Ovary (tissue), 9 donors: Measurements from ENCODE around the gene NR3C1. TPM values are rescaled to one million over a fixed set of nuclear protein-coding genes. Genes with fewer than 3 reads are reported as not detected.

Experiments
- DNase-seq, 5 donors: peaks; one replicate each; pipeline ENCODE4 v3.0.0-alpha.2; 2019 to 2020
- H3K27ac ChIP-seq, 2 donors: fragments of 200-600 bp; one replicate each; pipeline versions ENCODE4 v1.5.1 to v1.8.0; 2019 to 2022
- H3K27me3 ChIP-seq: fragments of 200-600 bp; one replicate; pipeline ENCODE4 v1.8.0; 2022
- H3K36me3 ChIP-seq: fragments of 200-600 bp; sonication (generic); one replicate; pipeline ENCODE4 v1.5.1; 2019
- H3K4me1 ChIP-seq: one replicate; pipeline ENCODE4 v1.8.1; 2013; ENCODE audit warnings: mild to moderate bottlenecking, moderate library complexity; ENCODE audit not compliant: insufficient read depth
- H3K4me3 ChIP-seq: fragments of 200-600 bp; sonication (generic); one replicate; pipeline ENCODE4 v1.5.1; 2017
- H3K9me3 ChIP-seq, 2 donors: fragments of 200-600 bp in 1 of 2; sonication (generic) in 1 of 2; one replicate each; pipeline versions ENCODE4 v1.5.1 to v1.8.1; 2013 to 2019; ENCODE audit warnings: mild to moderate bottlenecking in 1 of 2, moderate library complexity in 1 of 2
- EP300 ChIP-seq: sonication (generic); formaldehyde crosslinking; IDR thresholded peaks from one replicate; pipeline ENCODE4 v1.6.1; 2017; ENCODE audit warnings: antibody characterized with exemption
- POLR2A ChIP-seq: fragments of 450-650 bp; IDR thresholded peaks from one replicate; pipeline ENCODE4 v1.6.1; 2017; ENCODE audit warnings: antibody characterized with exemption, mild to moderate bottlenecking, moderate library complexity
- WGBS, 3 donors: extraction: QIAGEN DNeasy Blood & Tissue Kit in 1 of 3; methylation state at CpG; one replicate each; pipeline versions ENCODE4 v1.1.5 to v1.1.7; 2013 to 2017; 5-methylcytosine and 5-hydroxymethylcytosine counted together
- intact Hi-C, 4 donors: fragments of 100-400 bp; cut with DNase I; formaldehyde crosslinking; loops; one replicate each; pipeline versions ENCODE4 v1.11.0 to v1.15.1; 2022 to 2023
- polyA plus RNA-seq, 2 donors: library from polyadenylated mRNA; stranded (reverse); fragments of 200-250 nt in 1 of 2; fragments of 350-450 nt in 1 of 2; fragmentation: Illumina TruSeq in 1 of 2; extraction: RNeasy Lipid Tissue Mini Kit (QIAGEN cat#74804) in 1 of 2; gene quantifications; one replicate each; pipeline ENCODE4 v1.2.3, GENCODE V29; 2013 to 2014
- total RNA-seq, 7 donors: library from RNA; depleted of rRNA in 2 of 7; stranded (reverse); fragments of >200 nt in 2 of 7; fragmentation: NEBNext Ultra II Directional in 3 of 7; extraction: Animal tissue kit (Norgen Biotek cat#: 25700) in 3 of 7; gene quantifications; one replicate each; pipeline versions ENCODE4 v1.1.0 to v1.2.4, GENCODE V29; 2016 to 2023
- TF ChIP-seq, protein P1 (sequence below), 3 donors: fragments of 450-650 bp in 2 of 3; fragments of 200-600 bp in 1 of 3; IDR thresholded peaks; one replicate each; pipeline versions ENCODE4 v1.5.1 to v1.8.0; 2016 to 2022; ENCODE audit warnings: antibody characterized with exemption in 3 of 3, mild to moderate bottlenecking in 1 of 3
- donor health status: DM: no; HTN: no; CAD: no; lungs with moderate emphysema.
- donor health status: DM: no; HTN: no; CAD: no.
- donor health status: Bipolar disorder and iron deficiency.
- donor health status: DM: yes; HTN: yes; CAD: no.
- donor health status: DM: no; HTN: no; CAD: no.
- donor health status: DM: yes; HTN: yes; CAD: no.

Gene NR3C1
- total and polyA plus RNA-seq, 9 donors: 15.5 to 54.3 (median 38.4) TPM

DNA sequence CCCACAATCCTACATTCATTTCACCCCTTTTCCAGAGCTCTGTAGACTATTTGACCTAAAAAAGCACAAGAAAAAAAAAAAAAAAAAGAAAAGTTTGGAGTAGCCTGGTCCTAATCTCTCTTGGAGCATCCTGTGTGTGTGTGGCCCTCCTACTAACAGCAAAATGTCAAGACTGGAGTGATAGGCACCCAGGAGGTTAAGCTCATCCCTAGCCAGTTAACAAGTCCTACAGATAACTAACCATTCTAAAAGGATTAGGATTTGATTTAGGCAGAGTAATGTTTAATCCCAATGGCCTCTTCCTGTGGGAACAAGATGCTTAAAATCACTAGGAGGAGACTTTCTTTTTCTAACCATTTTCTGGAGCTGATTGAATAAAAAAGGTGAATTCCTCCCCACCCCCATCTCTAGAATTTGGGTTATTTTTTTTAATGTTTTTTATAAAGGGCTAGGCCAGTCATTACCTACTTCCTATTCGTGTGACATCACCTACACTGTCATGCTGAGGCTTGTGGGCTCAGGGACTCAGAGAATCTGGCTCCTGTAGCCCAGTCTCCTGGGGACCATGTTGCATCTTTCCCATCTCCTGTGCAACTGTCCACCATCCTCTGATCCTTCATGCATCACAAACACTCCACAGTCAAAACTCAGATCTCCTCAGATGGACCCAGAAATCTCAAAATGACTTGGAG lies 43.2 kb upstream of the NR3C1 start:
- TF ChIP-seq, protein P1, sequence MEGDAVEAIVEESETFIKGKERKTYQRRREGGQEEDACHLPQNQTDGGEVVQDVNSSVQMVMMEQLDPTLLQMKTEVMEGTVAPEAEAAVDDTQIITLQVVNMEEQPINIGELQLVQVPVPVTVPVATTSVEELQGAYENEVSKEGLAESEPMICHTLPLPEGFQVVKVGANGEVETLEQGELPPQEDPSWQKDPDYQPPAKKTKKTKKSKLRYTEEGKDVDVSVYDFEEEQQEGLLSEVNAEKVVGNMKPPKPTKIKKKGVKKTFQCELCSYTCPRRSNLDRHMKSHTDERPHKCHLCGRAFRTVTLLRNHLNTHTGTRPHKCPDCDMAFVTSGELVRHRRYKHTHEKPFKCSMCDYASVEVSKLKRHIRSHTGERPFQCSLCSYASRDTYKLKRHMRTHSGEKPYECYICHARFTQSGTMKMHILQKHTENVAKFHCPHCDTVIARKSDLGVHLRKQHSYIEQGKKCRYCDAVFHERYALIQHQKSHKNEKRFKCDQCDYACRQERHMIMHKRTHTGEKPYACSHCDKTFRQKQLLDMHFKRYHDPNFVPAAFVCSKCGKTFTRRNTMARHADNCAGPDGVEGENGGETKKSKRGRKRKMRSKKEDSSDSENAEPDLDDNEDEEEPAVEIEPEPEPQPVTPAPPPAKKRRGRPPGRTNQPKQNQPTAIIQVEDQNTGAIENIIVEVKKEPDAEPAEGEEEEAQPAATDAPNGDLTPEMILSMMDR (IDR thresholded peaks at IDR 0.05): no peak
- no peak for TF ChIP-seq EP300
- TF ChIP-seq POLR2A: no peak
- Histone ChIP-seq H3K9me3 (no peaks in the 10 kb centered on the region), H3K27ac (no peak overlapping the region), H3K4me3 (no peak overlapping the region), H3K36me3 (no peaks in the 10 kb centered on the region), H3K27me3 (no peaks in the 10 kb centered on the region), H3K4me1 (no peaks in the 10 kb centered on the region)
- intact Hi-C loops: no loop called here
- DNase-seq: no peak
- WGBS, 3 donors: 93 to 97% (median 93%) methylated on average over 1 of the region's 1 CpG

DNA sequence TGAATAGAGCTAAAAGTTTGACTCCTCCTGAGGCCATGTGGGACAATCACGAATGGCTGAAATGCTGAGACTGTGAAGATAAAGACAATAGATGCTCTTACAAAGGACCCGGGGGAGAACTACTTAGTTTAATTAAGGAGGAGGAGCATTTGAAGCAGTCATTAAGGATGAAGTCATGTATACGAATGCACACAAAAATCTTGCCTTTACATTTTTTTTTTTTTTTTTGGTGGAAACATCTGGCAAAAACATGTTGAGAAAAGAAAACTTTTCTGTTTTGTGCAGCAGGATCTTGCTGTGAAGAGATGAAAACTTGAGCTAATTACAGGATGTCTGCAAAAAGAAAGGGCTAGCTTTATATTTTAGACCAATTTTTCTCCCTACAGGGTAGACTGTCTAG lies 42.3 kb upstream of the NR3C1 start:
- no peaks in the 10 kb centered on the region for H3K36me3 ChIP-seq
- H3K4me1 ChIP-seq: no peaks in the 10 kb centered on the region
- no peak for DNase-seq
- intact Hi-C loops: no loop called here
- H3K27ac ChIP-seq: no peak overlapping the region
- H3K4me3 ChIP-seq: no peak overlapping the region
- TF ChIP-seq, protein P1 (IDR thresholded peaks at IDR 0.05): no peak
- TF ChIP-seq EP300 (no peak), POLR2A (no peak)
- H3K27me3 ChIP-seq: no peaks in the 10 kb centered on the region
- H3K9me3 ChIP-seq: no peaks in the 10 kb centered on the region
- WGBS, 3 donors: 17 to 32% (median 20%) methylated on average over 3 of the region's 3 CpGs

DNA sequence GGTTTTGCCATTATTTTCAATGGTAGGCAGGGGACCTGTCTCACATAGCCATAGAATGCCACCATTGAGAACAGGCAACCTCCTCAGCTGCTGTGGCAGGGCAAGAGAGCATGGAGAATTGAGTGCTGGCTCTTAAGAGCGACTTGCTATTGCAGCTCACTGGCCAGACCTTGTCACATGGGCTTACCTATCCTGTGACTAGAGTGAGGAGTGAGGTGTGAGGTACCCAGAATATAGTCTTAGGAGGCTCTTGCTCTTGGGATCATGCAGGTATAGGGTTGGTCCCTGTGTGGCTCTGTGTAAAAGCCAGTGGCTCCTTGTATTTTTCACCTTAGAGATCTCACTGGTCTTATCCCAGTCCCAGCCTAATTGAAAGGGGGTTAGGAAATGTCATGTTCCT lies 39.8 kb upstream of the NR3C1 start:
- no peak for DNase-seq
- Histone ChIP-seq H3K36me3 (no peaks in the 10 kb centered on the region), H3K4me3 (no peak overlapping the region), H3K9me3 (no peaks in the 10 kb centered on the region), H3K27me3 (no peaks in the 10 kb centered on the region), H3K27ac (no peak overlapping the region), H3K4me1 (no peaks in the 10 kb centered on the region)
- intact Hi-C loops: no loop called here
- WGBS, 3 donors: 89 to 100% (median 98%) methylated on average over 1 of the region's 1 CpG
- TF ChIP-seq, protein P1 (IDR thresholded peaks at IDR 0.05): no peak
- no peak for TF ChIP-seq EP300
- no peak for TF ChIP-seq POLR2A

DNA sequence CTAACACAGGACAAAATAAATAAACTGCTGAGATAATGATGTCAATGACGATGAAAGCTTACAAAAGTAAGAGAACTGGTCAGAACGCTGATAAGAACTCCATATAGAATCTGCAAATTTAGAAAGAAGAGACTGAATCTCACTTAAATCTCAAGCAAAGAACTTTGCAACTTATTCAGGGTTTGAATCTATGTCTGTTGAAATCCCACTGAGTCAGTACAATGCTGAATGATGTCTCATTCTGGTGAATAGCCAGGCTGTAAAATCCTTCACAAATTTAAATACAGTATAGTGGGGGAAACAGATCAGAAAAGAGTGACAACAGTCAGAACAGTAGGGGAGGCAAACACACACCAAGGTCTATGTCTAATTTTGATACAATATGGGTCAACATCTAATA lies 38.9 kb upstream of the NR3C1 start:
- Histone ChIP-seq H3K4me3 (no peak overlapping the region), H3K4me1 (no peaks in the 10 kb centered on the region), H3K9me3 (no peaks in the 10 kb centered on the region), H3K36me3 (no peaks in the 10 kb centered on the region), H3K27ac (no peak overlapping the region), H3K27me3 (no peaks in the 10 kb centered on the region)
- TF ChIP-seq EP300 (no peak), POLR2A (no peak)
- TF ChIP-seq, protein P1 (IDR thresholded peaks at IDR 0.05): no peak
- no peak for DNase-seq
- intact Hi-C loops: no loop called here
- 87 to 92% (median 89%) methylated on average over 2 of the region's 2 CpGs for WGBS, 3 donors
